Endothelial cell of umbilical vein (primary cell): ENCODE data around the gene CD80. TPM values are rescaled to one million over a fixed set of nuclear protein-coding genes. Genes with fewer than 3 reads are reported as not detected.

ENCODE experiments used
- BruUV-seq: library from RNA; stranded (reverse); fragments of 400-500 nt; replicated peaks from 2 replicates; lab custom pipeline; 2021; lab: Mats Ljungman, UMichigan
- CTCF ChIA-PET: fragments of 300-600, 350-600 bp; sonication (Branson Sonifier 250); formaldehyde crosslinking; loops from one replicate; lab custom pipeline; 2021; ENCODE audit warnings: antibody characterized with exemption, inconsistent platforms; lab: Charles Lee
- POLR2A ChIA-PET: fragments of 300-600, 350-600 bp; sonication (Branson Sonifier 250); formaldehyde crosslinking; loops from one replicate; lab custom pipeline; 2021; ENCODE audit warnings: antibody characterized with exemption, inconsistent platforms; lab: Charles Lee
- DNase-seq: peaks from one replicate; pipeline ENCODE4 v3.0.0-alpha.2; 2011; ENCODE audit warnings: low read depth, low spot score
- FAIRE-seq: peaks from 2 replicates; lab custom pipeline; 2011; peaks lifted over from hg19 to GRCh38; lab: Jason Lieb, UNC
- H2AFZ ChIP-seq: 2 replicates; pipeline ENCODE4 v1.6.0; 2012; ENCODE audit warnings: low read depth, low read length, control low read depth, inconsistent platforms
- H3K27ac ChIP-seq: 2 replicates; pipeline ENCODE4 v1.5.1; 2011; ENCODE audit warnings: low read depth, mild to moderate bottlenecking, control low read depth, low read length, moderate library complexity; ENCODE audit not compliant: insufficient read depth
- H3K27me3 ChIP-seq, 2 experiments: 2 replicates each; pipeline versions ENCODE4 v1.6.0 to v1.6.1; 2011; ENCODE audit warnings: low read length in 2 of 2, mixed read lengths in 1 of 2; ENCODE audit not compliant: control insufficient read depth in 2 of 2, insufficient read depth in 2 of 2
- H3K36me3 ChIP-seq, 2 experiments: 2 replicates in 1 of 2; 3 replicates in 1 of 2; pipeline ENCODE4 v1.5.1; 2011; ENCODE audit warnings: low read length in 2 of 2, mild to moderate bottlenecking in 1 of 2, moderate library complexity in 1 of 2; ENCODE audit not compliant: control insufficient read depth in 2 of 2, insufficient read depth in 2 of 2; ENCODE audit errors: extremely low read depth in 1 of 2
- H3K4me1 ChIP-seq: 3 replicates; pipeline ENCODE4 v1.5.1; 2011; ENCODE audit warnings: mild to moderate bottlenecking, low read length; ENCODE audit not compliant: control insufficient read depth, insufficient read depth; ENCODE audit errors: extremely low read depth
- H3K4me2 ChIP-seq: 2 replicates; pipeline ENCODE4 v1.6.1; 2011; ENCODE audit warnings: low read length, control low read depth, mixed read lengths; ENCODE audit not compliant: insufficient read depth
- H3K4me3 ChIP-seq, 3 experiments: fragments of 200-600 bp in 1 of 3; sonication (generic), shearing (Covaris generic) in 1 of 3; replicated peaks in 1 of 3; 2 replicates each; pipeline ENCODE4 v1.5.1; 2011 to 2016; ENCODE audit warnings: control low read depth in 3 of 3, low read length in 3 of 3, mild to moderate bottlenecking in 2 of 3, inconsistent platforms in 1 of 3, low read depth in 1 of 3, moderate library complexity in 1 of 3; ENCODE audit not compliant: insufficient read depth in 1 of 3
- H3K79me2 ChIP-seq: 2 replicates; pipeline ENCODE4 v1.6.0; 2012; ENCODE audit warnings: low read length, inconsistent platforms; ENCODE audit not compliant: control insufficient read depth, insufficient read depth
- H3K9ac ChIP-seq: replicated peaks from 2 replicates; pipeline ENCODE3; 2011; ENCODE audit warnings: low read length, control low read depth; ENCODE audit not compliant: insufficient read depth; ENCODE audit errors: extremely low read depth
- H3K9me1 ChIP-seq: replicated peaks from 3 replicates; pipeline ENCODE4 v1.6.0; 2011; ENCODE audit warnings: mild to moderate bottlenecking, low read length; ENCODE audit not compliant: control insufficient read depth, insufficient read depth; ENCODE audit errors: extremely low read depth
- H3K9me3 ChIP-seq: replicated peaks from 2 replicates; pipeline ENCODE4 v1.5.1; 2012; ENCODE audit warnings: low read length, inconsistent platforms; ENCODE audit not compliant: control insufficient read depth, insufficient read depth
- H4K20me1 ChIP-seq: replicated peaks from 2 replicates; pipeline ENCODE3; 2011; ENCODE audit warnings: mild to moderate bottlenecking, low read length; ENCODE audit not compliant: control insufficient read depth, insufficient read depth; ENCODE audit errors: extremely low read depth
- EZH2 ChIP-seq: IDR thresholded peaks from 2 replicates; pipeline ENCODE4 v1.6.1; 2012; ENCODE audit warnings: borderline replicate concordance, low read depth, mild to moderate bottlenecking, moderate library complexity, low read length, inconsistent platforms; ENCODE audit not compliant: severe bottlenecking
- FOS ChIP-seq: IDR thresholded peaks from 2 replicates; pipeline ENCODE4 v1.6.1; 2011; ENCODE audit warnings: mild to moderate bottlenecking, low read length, moderate library complexity, borderline replicate concordance; ENCODE audit not compliant: insufficient read depth
- GATA2 ChIP-seq: IDR thresholded peaks from 2 replicates; pipeline ENCODE4 v1.7.0; 2011; ENCODE audit warnings: low read depth, mild to moderate bottlenecking, moderate library complexity, mixed read lengths, low read length; ENCODE audit not compliant: insufficient read length, insufficient read depth
- JUN ChIP-seq: IDR thresholded peaks from 2 replicates; pipeline ENCODE4 v1.6.1; 2011; ENCODE audit warnings: borderline replicate concordance, low read depth; ENCODE audit not compliant: insufficient read length, insufficient read depth
- MAX ChIP-seq: IDR thresholded peaks from 2 replicates; pipeline ENCODE4 v1.6.1; 2011; ENCODE audit not compliant: insufficient read depth, insufficient read length
- MYC ChIP-seq: IDR thresholded peaks from one replicate; pipeline ENCODE4 v1.6.1; 2011; ENCODE audit warnings: mild to moderate bottlenecking, low read depth, low read length
- POLR2A ChIP-seq: IDR thresholded peaks from 2 replicates; pipeline ENCODE4 v1.6.1; 2012; ENCODE audit warnings: low read depth, mild to moderate bottlenecking, control low read depth, low read length
- dilution Hi-C: fragments of 300-500 bp; cut with MboI; formaldehyde crosslinking; loops from one replicate; pipeline ENCODE4 v1.15.0; 2019; ENCODE audit warnings: low sequenced_read_pairs; ENCODE audit not compliant: extremely low pct_ligation_motif_present
- intact Hi-C: fragments of 100-400 bp; cut with micrococcal nuclease; formaldehyde crosslinking; loops from one replicate; pipeline ENCODE4 v1.10.0; 2022
- polyA plus RNA-seq, 4 experiments: library from polyadenylated mRNA; depleted of rRNA in 3 of 4; stranded (reverse) in 3 of 4; unstranded in 1 of 4; fragments of >200 nt; gene quantifications; 2 replicates each; pipeline versions ENCODE4 v1.2.1 to v1.2.3, GENCODE V29; 2011 to 2012; ENCODE audit warnings: missing spikeins in 1 of 4
- total RNA-seq: library from RNA; stranded (reverse); gene quantifications from 2 replicates; pipeline ENCODE4 v1.2.3, GENCODE V29; 2021
- TF ChIP-seq, protein P1 (sequence below), 2 donors: IDR thresholded peaks; 1 replicate in 1 of 2; 2 replicates in 1 of 2; pipeline ENCODE4 v1.5.1; 2011; ENCODE audit warnings: low read length in 2 of 2, mild to moderate bottlenecking in 2 of 2, moderate library complexity in 2 of 2, control low read depth in 1 of 2, inconsistent platforms in 1 of 2, low read depth in 1 of 2; ENCODE audit not compliant: insufficient read depth in 1 of 2; ENCODE audit errors: extremely low read depth in 1 of 2

Gene CD80
- total and polyA plus RNA-seq, 2 donors (not counting 3 experiments of a cell fraction or from before 2014, with no cell fraction given) = not detected

GRCh38 chr3:119592861-119593260 is 33.4 kb upstream of the CD80 start:
- H3K9ac ChIP-seq = no peak overlapping the region

More at GRCh38 chr3:119592861-119593260, 33.4 kb upstream of the CD80 start:
- Histone ChIP-seq H3K4me2 (no peak overlapping the region), H2AFZ (no peak overlapping the region), H3K9me3 (no peaks in the 10 kb centered on the region), H3K36me3 (no peaks in the 10 kb centered on the region), H3K4me3 (no peak overlapping the region), H4K20me1 (no peaks in the 10 kb centered on the region), H3K27me3 (no peaks in the 10 kb centered on the region), H3K79me2 (no peaks in the 10 kb centered on the region), H3K27ac (no peak overlapping the region), H3K9me1 (no peaks in the 10 kb centered on the region), H3K4me1 (peaks cover 10% of the 10 kb centered on the region)
- CTCF ChIA-PET = no interaction called here
- POLR2A ChIA-PET = no interaction called here
- intact Hi-C loops = no loop called here
- TF ChIP-seq, protein P1, sequence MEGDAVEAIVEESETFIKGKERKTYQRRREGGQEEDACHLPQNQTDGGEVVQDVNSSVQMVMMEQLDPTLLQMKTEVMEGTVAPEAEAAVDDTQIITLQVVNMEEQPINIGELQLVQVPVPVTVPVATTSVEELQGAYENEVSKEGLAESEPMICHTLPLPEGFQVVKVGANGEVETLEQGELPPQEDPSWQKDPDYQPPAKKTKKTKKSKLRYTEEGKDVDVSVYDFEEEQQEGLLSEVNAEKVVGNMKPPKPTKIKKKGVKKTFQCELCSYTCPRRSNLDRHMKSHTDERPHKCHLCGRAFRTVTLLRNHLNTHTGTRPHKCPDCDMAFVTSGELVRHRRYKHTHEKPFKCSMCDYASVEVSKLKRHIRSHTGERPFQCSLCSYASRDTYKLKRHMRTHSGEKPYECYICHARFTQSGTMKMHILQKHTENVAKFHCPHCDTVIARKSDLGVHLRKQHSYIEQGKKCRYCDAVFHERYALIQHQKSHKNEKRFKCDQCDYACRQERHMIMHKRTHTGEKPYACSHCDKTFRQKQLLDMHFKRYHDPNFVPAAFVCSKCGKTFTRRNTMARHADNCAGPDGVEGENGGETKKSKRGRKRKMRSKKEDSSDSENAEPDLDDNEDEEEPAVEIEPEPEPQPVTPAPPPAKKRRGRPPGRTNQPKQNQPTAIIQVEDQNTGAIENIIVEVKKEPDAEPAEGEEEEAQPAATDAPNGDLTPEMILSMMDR (IDR thresholded peaks at IDR 0.05; ENCODE audit: extremely low read depth in 1 of 2, insufficient read depth in 1 of 2, low read depth in 1 of 2, low read length in 2 of 2) = no peak
- TF ChIP-seq JUN (no peak), MAX (no peak), FOS (no peak), GATA2 (no peak), EZH2 (no peak), POLR2A (no peak), MYC (no peak)
- BruUV-seq = no TSS peak
- FAIRE-seq = no peak
- dilution Hi-C loops = no loop called here
- DNase-seq = no peak
